ENCODE data around the gene PRR5.
A peak's percentile ranks its signal among the peaks of the same experiment; 100 is the strongest.
"Not testable (repeated sequence)": the region's sequence is repeated elsewhere in the genome, so short reads cannot be mapped to it uniquely, and the experiment has no call there.

The PRR5 gene, protein sequence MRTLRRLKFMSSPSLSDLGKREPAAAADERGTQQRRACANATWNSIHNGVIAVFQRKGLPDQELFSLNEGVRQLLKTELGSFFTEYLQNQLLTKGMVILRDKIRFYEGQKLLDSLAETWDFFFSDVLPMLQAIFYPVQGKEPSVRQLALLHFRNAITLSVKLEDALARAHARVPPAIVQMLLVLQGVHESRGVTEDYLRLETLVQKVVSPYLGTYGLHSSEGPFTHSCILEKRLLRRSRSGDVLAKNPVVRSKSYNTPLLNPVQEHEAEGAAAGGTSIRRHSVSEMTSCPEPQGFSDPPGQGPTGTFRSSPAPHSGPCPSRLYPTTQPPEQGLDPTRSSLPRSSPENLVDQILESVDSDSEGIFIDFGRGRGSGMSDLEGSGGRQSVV

DNA sequence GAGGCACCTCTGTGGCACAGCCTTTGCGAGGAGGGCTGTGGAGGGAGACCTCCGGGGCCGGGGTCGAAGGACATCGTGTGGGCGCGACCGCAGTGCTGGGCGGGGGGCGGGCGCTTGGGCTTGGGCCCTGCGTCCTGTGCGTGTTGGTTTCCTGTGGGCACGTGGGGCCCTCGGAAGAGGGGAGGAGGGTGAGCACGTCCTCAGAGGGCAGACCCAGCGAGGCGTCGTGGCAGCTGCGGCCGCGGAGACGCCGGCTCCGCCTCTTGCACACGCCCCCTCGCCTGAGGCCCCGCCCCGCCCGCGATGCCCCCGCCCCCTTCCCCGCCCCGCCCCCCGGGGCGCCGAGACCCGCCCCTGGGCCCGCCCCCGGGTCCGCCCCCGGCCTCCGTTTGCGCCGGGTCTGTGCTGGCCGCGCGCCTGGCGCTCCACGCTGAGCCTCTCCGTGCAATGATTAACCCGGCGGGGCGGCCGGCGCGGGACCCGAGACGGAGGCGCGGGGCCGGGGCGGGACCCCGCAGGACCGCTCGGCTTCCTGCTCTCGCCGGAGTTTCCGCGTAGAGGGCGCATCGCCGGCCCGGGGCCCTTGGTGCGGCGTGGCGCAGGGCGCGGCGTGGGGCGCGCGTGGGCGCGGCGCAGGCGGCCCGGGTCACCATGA, at the start of gene PRR5:
Gene PRR5, plus strand, starts transcription at position 381 of the 655 bp plus-strand sequence. Its CDS starts 271 bp downstream, at position 652.
- peak; percentile 84 for DNase-seq

DNA sequence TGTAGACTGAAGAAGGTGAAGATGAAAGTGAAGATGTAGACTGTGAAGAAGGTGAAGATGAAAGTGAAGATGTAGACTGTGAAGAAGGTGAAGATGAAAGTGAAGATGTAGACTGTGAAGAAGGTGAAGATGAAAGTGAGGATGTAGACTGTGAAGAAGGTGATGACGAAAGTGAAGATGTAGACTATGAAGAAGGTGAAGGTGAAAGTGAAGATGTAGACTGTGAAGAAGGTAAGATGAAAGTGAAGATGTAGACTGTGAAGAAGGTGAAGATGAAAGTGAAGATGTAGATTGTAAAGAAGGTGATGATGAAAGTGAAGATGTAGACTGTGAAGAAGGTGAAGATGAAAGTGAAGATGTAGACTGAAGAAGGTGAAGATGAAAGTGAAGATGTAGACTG, 49.1 kb upstream of the PRR5 start:
- DNase-seq, result not testable (repeated sequence)

DNA sequence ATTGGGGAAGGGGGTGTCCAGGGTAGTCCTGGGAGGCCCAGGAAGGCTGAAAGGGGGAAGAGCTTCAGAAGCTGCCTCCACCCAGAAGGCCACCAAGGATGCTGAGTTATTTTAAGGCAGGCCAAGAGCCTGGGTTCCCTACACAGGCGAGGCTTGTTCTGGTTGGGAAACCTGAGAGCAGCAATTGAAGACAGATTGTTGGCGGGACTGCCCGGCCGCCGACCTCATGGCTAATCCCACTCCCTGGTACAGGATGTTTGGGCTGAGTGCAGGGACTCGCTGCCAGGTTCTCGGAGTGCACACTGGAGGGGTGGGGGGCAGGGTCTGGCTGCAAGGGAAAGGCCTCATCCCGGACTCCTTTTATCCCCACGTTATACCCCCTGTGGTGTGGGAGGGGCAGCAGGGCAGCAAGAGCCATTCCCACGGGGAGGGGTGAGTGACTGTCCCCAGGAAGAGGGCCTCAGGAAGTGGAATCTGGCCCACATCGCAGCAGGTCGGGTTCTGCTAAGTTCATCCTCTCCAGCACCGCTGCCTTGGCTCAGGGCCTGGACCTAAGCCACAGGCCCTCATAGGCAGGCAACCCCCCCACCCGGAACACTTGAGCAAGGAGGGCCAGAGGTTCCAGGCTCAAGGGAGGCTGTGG, 43.6 kb upstream of the PRR5 start:
- DNase-seq, result no peak

DNA sequence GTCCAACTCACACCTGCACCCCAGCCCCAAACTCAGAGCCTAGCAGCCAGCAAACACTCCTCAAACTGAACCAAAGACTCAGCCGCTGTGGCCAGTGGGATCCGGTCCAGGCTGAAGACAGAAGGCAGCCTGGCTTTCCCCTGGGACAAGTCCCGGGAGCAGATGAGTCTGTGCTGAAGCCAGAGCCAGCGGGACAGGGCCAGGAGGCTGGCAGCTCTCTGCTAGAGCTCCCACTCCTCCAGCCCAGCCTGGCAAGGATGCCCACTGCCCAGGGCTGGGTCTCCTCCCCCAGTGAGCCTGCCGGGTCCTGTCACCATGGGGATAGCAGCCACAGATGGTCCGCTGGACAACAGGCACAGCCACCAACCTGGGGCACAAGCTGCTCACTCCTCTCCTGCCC, 42.9 kb upstream of the PRR5 start:
- DNase-seq, result no peak

DNA sequence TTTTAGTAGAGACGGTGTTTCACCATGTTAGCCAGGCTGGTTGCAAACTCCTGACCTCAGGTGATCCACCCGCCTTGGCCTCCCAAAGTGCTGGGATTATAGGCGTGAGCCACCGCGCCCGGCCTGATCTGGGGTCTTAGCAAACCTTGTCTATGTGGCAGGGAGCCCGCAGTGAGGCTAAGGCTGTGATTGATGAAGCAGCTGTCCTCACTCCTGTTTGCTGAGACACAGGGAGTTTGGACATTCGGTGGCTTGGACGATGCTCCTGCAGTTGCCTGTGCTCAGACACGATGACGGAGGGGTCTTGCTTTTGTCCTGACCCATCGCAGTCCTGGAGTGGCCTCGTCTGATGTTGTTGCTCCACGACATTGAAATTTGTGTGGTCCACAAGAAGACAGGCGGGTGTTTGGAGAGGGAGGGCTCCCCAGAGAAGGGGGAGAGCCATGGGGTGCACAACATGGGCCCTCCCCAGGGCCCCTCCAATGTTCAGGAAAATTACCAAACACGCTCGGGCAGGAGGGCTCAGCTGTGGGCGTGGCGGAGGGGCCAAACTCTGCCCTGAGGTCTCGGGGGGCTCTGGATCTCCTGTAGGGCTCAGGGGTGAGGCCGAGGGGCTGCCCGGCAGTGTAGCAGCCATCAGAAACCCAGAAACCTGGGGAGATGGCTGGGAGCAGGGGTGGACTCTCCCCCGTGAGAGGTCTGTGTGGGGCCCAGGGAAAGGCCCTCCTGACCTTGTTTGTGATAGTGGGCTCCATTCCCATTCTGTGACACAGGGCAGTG, 41.8 kb upstream of the PRR5 start:
- DNase-seq, result no peak

DNA sequence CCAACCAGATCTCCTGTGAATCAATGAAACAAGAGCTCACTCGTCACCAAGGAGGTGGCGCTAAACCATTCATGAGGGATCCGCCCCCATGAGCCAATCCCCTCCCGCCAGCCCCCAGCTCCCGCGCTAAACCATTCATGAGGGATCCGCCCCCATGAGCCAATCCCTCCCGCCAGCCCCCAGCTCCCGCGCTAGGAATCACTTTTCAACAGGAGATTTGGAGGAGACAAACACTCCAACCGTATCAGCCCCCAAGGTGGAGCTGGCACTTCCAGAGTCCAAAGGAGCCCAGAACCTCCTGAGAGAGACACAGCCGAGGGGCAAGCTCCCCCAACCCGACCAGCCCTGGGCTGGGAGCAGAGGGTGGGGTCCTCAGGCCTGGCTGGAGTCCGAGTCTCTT, 40.9 kb upstream of the PRR5 start:
- DNase-seq, result no peak

DNA sequence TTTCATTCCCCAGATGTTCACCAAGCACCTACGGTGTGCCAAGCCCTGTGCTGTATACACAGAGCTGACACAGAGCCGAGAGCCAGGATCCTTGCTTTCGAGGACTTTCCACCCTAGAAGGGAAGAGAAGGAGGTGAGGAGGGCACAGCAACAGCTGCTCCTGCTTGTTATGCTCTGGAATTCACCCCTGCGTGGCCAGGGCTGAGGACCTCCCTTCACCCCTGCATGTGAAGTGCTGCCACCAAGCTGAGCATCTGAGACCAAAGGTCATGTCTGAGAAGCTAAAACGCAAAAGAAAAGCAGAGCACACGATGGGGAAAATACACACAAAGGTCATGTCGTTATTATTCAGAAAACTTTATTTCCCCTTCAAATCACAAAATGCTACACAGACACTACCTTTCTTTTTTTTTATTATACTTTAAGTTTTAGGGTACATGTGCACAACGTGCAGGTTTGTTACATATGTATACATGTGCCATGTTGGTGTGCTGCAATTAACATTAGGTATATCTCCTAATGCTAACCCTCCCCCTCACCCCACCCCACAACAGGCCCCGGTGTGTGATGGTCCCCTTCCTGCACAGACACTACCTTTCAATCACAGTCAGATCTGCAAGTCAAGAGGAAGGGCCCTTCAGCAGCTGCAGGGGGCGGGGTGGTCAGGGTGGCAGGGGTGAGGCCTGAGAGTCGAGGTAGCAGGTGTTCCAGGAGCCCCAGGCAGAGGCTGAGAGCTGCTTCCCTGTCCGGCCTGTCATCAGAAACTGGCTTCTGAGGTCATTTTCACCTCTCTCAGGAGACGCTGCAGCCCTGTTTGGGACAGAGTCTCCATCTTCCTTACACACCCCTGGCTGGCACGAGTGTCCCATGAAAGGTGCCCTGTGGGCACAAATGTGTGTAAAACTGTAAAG, 40.1 kb upstream of the PRR5 start:
- no peak for DNase-seq

DNA sequence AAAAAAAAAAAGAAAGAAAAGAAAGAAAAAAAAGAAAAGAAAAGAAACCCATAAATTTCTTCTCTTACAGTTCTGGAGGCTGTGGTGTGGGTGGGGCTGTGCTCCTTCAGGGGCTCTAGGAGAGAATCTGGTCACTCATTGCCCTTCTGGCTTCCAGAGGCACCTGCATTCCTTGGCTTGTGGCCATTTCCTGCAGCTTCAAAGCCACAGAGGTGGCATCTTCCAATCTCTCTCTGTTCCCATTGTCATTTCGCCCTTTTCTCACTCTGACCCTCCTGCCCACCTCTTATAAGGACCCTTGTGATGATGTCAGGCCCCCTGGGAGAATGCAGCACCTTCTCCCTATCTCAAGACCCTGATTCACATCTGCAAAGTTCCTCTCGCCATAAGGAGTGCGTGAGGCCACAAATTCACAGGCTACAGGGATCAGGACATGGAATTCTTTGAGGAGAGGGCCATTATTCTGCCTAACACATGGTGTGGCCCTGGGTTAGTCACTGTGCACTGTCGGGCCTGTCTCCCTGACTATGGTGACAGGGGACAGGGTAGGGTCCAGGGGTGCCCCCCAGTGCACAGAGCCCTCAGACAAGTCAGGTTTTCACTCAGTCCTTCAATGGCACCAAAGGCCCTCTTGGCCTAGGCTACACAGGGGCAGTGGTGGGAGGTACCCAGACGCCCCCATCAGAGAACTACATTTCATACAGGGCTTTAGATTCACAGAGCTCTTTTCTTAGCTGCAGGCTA, 38.6 kb upstream of the PRR5 start:
- no peak for DNase-seq

DNA sequence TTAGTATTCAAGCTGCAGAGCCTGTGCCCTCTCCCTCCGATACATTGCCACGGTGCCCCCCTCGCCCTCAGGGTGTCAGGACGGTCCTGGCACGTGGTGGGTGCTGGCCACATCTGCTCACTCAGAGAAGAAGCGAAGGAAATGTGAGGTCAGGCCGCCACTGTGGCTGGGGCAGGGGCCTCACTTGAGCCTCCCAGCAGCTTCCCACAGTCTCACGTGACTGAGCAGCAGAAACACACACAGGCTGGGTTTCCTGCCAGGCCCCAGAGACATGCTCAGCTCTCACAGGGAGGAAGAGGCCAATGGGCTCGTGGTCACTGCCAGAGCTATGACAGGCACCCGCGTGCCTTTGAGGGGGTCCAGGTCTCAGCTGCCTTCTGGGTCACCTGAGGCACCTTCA, 37.9 kb upstream of the PRR5 start:
- DNase-seq, result peak; percentile 58

DNA sequence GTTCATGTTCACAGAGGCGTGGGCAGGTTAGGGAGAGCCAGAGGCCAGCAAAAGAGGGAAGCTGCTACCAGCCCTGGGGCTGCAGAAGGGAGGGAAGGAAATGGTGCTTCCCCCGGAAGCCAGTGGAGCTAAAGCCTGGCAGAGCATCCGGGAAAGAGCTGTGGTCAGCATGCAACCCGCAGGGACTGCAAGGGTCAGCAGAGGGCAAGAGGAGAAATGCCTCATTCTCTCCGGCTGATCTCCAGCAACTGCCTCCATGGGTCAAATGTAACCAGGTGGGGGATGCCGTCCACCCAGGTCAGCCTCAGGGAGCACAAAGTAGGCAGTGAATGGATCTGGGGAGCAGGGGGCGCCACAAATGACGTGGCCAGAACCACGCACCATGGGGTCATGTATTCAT, 36.9 kb upstream of the PRR5 start:
- DNase-seq, result no peak

DNA sequence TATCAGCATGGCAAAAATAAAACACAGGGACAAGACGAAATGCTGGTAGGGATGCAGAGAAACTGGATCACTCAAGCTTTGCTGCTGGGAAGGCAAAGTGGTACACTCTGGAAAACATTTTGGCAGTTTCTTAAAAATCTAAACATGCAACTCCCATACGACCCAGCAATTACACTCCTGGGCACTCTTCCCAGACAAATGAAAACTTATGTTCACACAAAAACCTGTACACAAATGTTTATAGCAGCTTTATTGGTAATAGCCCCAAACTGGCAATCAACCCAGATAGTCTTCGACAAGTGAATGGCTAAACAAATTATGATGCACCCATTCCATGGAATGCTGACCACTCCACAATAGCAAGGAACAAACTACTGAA, 35.8 kb upstream of the PRR5 start:
- no peak for DNase-seq

DNA sequence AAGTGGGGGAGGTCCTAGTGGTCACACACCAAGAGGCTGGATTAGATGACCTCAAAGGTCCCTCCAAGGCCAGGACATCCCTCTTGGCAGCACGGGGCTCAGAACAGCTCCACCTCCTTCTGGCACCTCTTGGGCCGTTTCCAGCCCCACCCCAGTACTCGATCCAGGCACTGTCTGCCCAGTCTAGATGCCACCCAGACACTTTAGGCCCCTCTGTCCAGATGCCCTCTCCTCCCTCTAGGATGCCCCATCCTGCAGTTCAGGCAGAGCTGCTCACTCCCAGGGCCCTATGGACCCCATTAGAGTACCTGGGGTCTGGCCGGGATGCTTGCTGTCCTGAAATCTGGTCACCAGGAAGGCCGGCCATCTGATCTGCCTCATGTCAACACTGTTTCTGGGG, 34.7 kb upstream of the PRR5 start:
- DNase-seq, result no peak

DNA sequence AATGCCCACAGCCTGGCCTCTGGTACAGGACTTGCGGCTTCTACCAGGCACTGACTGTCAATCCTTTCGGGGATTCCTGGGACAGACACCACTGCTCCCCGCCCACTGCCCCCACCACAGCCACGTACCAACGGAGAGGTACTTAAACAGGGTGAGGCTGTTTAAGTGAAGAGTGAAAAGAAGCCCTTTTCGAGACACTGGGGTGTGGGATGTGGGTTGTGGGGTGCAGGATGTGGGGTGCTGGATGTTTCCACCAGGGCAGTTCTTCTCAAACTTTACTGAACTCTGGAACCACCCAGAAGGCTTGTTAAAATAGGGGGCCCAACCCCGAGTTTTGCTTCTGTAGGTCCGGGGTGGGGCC, 34.2 kb upstream of the PRR5 start:
- peak; percentile 74 for DNase-seq

DNA sequence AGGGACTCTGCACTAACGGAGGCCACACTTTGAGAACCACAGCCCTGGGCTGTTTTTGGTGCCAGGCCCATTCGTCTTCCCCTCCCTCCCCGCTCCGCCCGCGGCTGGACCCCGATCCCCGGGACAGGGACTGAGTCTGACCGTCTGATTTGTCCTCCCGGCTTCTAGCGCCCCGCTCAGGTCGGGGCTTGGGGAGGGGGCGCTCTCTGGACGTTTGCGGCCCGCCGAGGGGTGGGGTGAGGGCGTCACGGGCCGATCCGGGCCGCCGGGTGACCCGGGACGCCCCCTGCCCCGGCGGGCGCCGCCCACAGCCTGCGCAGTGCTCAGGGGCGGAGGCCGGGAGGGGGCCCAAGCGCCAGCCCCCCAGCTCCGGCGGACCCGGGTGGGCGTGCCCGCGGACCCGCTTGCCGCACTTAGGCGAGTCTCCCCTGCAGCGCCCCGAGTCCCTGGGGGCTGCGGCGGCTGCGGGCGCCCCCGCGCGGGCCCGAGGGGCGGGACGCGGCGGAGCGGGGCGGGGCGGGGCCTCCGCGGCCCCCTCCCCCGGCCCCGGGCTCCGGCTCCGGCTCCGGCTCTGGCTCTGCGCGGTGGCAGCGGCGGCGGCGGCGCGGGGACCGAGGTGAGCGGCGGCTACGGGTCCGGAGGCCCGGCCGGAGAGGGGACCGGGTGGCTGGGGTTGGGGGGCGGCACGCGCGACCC, 33.7 kb upstream of the PRR5 start:
- no peak for DNase-seq

DNA sequence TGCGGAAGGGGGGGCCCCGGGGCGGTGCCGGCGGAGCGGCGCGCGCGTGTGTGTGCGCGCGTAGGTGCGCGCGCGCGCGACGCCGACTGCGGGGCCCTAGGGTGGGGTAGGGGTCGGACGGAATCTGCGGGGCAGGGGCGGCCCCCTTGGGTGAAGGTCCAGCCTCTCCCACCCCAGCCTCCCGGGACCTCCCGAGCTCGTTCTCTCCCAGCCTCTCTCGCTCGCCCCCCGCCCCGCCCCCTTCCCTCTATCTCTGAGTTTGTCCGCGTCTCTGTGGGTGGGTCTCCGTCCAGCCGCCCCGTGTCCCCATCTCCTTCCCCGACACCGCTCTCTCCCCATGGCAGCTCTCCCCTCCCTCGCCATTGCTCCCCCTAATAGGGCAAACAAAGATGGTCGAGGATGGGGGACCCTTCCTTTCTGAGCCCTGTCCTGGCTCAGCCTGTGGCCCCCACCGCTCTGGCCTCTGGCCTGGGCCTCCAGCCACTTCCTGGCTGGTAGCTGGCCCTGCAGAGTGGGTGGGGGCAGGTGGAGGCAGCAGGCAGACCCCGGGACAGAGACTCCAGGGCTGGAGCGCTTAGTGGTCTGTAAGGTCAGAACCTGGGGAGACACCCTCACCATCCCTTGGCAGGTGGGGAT, 33.0 kb upstream of the PRR5 start:
- DNase-seq, result no peak

DNA sequence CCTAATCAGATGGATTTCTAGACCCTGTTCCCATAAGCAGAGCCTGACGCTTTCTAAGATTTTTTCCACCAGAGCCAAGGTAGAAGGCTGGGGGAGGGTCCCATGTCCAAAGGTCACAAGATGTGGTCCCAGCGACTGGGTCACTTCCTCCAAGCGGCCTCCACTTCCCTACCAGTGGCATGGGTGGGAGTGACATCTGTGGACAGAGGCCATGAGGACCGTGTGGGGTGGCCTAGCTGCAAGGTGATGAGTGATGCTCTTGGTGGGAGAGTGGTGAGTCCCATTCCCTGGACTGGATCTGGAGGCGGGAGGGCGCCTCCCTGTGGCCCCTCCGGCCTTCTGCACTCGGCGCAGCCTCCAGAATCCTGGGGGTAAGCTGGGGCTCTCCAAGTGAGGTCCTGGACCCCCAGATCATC, 32.4 kb upstream of the PRR5 start:
- no peak for DNase-seq

DNA sequence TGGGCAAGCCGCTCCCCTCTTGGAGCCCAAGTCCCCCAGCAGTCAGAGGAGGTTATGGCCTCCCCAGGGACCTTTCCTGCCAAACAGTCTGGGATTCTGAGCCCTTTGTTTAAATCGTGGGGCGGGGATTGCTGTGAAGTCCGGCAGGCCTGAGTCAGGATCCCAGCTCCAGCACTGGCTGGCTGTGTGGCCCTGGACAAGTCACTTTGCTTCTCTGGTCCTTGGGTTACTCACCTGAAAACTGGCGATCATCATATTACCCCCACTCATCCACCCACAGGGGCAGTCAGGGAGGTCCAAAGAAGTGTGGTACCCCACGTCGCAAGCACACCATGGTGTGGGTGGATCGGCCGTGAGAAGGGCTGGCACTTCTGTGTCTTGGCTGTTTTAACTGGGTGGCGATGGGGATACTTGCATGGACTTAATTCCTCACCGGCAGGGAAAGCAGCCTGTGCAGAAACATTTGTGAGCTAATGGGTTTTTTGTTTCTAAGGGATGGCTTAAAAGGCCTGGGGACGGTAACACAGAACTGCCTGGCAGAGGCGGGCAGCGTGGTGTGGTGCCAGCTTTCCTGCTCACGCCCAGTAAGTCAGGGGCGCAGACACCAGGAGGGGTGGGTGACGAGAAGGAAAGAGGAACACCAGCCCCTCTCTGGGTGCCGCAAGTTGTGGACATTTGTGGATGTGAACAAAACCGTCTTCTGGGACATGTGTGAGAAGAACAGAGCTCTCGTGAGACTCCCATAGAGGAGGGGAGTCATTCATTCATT, 31.6 kb upstream of the PRR5 start:
- no peak for DNase-seq

DNA sequence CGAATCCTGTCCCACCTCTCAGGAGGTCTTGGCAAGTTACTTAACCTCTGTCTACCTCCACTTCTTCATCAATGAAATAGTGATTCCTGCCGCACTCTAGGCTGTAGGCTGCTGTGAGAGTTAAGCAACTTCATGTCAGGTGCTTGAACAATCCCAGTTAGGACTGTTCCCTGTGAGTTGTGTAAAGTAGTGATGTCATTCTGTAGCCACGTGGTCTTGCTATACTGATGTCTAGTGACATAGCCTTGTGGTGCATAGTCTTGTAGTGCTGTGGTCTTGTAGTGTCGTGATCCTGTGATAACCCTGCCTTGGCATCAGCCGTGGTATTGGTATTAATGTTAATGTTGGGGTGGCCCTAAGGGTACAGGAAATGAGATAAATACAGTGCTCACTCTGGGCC, 30.3 kb upstream of the PRR5 start:
- DNase-seq, result peak; percentile 38

DNA sequence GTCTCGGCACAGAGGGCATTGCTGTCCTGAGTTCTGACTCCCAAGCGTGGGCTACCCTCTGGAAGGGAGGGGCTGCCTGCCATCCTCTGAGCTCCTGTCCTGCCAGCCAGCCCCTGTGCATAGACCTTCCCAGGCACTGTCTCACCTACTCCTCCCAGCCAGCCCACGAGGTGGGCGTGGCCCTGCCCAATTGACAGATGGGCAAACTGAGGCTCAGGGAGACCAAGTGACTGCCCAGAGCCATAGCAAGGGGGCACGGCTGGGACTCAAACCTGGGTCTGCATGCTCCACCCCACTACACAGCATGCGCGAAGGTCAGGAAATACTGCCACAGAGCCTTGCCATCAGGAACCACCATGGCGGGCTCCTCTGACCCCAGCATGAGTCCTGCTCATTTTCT, 29.4 kb upstream of the PRR5 start:
- DNase-seq, result no peak

DNA sequence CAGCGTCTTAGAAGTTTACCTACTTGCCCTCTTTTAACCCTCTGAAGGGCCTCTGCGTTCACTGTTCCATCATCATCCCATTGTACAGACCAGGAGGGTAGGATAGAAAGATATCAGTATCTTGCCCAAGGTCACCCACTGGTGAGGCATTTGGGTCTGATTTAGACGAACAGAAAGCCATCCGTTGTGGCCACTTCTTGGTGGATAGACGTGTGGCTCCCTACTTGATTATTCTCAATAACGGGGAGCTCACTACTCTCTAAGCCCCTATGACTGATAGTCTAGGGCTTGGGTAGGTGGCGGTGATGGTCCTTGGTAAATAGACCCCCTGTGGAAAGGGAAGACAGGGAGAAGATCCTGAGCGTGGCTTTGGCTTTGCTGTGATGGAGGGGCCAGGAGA, 28.6 kb upstream of the PRR5 start:
- DNase-seq, result no peak

Data from CD4-positive, alpha-beta T cell treated with Interleukin-4 for 4 hours (primary cell).